ENCODE results near the gene GSK3B. TPM values are rescaled to one million over a fixed set of nuclear protein-coding genes. Genes with fewer than 3 reads are reported as not detected.

The GSK3B gene
- total RNA-seq, 1 donor from 2014 or later, result 138 TPM

- Mint-ChIP-seq H3K36me3 (ENCODE audit: unreplicated experiment) (no peaks in the 10 kb centered on the region), H3K27me3 (ENCODE audit: unreplicated experiment) (peaks cover 3% of the 10 kb centered on the region), H3K27ac (ENCODE audit: unreplicated experiment) (no peak overlapping the region), H3K9me3 (ENCODE audit: unreplicated experiment) (peaks cover 5% of the 10 kb centered on the region), H3K4me3 (ENCODE audit: unreplicated experiment) (no peak overlapping the region), H3K4me1 (ENCODE audit: low read depth, unreplicated experiment) (peaks cover 18% of the 10 kb centered on the region)
- DNase-seq, result no peak
- TF ChIP-seq, protein P1, sequence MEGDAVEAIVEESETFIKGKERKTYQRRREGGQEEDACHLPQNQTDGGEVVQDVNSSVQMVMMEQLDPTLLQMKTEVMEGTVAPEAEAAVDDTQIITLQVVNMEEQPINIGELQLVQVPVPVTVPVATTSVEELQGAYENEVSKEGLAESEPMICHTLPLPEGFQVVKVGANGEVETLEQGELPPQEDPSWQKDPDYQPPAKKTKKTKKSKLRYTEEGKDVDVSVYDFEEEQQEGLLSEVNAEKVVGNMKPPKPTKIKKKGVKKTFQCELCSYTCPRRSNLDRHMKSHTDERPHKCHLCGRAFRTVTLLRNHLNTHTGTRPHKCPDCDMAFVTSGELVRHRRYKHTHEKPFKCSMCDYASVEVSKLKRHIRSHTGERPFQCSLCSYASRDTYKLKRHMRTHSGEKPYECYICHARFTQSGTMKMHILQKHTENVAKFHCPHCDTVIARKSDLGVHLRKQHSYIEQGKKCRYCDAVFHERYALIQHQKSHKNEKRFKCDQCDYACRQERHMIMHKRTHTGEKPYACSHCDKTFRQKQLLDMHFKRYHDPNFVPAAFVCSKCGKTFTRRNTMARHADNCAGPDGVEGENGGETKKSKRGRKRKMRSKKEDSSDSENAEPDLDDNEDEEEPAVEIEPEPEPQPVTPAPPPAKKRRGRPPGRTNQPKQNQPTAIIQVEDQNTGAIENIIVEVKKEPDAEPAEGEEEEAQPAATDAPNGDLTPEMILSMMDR (IDR thresholded peaks at IDR 0.05; ENCODE audit: partially characterized antibody, unreplicated experiment), result no peak
Observed at GRCh38 chr3:120033596-120033995, 60.7 kb downstream of the GSK3B start.

GRCh38 chr3:120031561-120031960 lies 62.7 kb downstream of the GSK3B start:
- Mint-ChIP-seq H3K4me3 (ENCODE audit: unreplicated experiment) (no peak overlapping the region), H3K36me3 (ENCODE audit: unreplicated experiment) (no peaks in the 10 kb centered on the region), H3K9me3 (ENCODE audit: unreplicated experiment) (peaks cover 4% of the 10 kb centered on the region), H3K27ac (ENCODE audit: unreplicated experiment) (no peak overlapping the region), H3K4me1 (ENCODE audit: low read depth, unreplicated experiment) (peaks cover 18% of the 10 kb centered on the region), H3K27me3 (ENCODE audit: unreplicated experiment) (peaks cover 3% of the 10 kb centered on the region)
- no peak for DNase-seq
- TF ChIP-seq, protein P1 (IDR thresholded peaks at IDR 0.05; ENCODE audit: partially characterized antibody, unreplicated experiment), result no peak

- Mint-ChIP-seq H3K4me1 (ENCODE audit: low read depth, unreplicated experiment) (peaks cover 20% of the 10 kb centered on the region), H3K36me3 (ENCODE audit: unreplicated experiment) (no peaks in the 10 kb centered on the region), H3K4me3 (ENCODE audit: unreplicated experiment) (no peak overlapping the region), H3K9me3 (ENCODE audit: unreplicated experiment) (peaks cover 4% of the 10 kb centered on the region), H3K27ac (ENCODE audit: unreplicated experiment) (no peak overlapping the region), H3K27me3 (ENCODE audit: unreplicated experiment) (peaks cover 3% of the 10 kb centered on the region)
- TF ChIP-seq, protein P1 (IDR thresholded peaks at IDR 0.05; ENCODE audit: partially characterized antibody, unreplicated experiment), result no peak
- DNase-seq, result no peak
Observed at GRCh38 chr3:120029749-120030148, 64.5 kb downstream of the GSK3B start.

DNA sequence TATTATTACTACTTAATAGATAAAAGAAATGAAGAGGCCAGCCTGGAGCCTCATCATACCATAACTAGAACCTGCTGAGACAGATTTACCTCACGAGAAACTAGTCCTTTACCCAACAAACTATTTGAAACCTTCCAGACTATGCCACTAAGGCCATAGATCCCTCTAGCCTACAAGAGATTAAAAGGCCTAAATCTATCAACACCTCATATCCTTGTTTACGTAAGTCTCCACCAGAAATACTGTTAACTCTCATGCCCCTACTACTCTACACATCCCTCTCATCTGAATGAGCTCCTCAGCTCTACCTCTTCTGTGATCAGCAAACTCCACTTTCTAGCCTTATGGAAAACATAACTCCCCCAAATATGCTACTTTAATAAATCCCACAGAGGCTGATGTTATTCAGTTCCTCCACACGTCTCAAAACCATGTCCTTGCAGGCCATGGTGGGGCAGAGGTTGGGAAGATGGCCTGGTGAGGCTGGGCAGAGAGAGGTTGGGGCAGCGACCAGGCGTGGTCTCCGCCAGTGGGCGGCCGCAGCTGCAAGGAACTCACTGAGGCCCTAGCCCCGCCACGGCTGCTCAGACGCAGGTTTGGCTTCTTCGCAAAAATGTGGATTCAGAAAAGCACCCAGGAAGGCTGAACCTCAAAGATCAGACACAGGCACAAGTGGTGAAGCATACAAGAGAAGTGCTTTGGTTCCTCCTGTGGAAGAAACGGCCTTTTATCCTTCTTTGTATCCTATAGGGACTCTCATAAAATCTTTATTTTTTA lies 65.8 kb downstream of the GSK3B start:
- Mint-ChIP-seq H3K27me3 (ENCODE audit: unreplicated experiment) (peaks cover under 1% of the 10 kb centered on the region), H3K4me1 (ENCODE audit: low read depth, unreplicated experiment) (peaks cover 20% of the 10 kb centered on the region), H3K36me3 (ENCODE audit: unreplicated experiment) (no peaks in the 10 kb centered on the region), H3K27ac (ENCODE audit: unreplicated experiment) (peak overlapping the region; percentile 22), H3K4me3 (ENCODE audit: unreplicated experiment) (no peak overlapping the region), H3K9me3 (ENCODE audit: unreplicated experiment) (peaks cover 7% of the 10 kb centered on the region)
- no peak for DNase-seq
- TF ChIP-seq, protein P1 (IDR thresholded peaks at IDR 0.05; ENCODE audit: partially characterized antibody, unreplicated experiment), result no peak

DNA sequence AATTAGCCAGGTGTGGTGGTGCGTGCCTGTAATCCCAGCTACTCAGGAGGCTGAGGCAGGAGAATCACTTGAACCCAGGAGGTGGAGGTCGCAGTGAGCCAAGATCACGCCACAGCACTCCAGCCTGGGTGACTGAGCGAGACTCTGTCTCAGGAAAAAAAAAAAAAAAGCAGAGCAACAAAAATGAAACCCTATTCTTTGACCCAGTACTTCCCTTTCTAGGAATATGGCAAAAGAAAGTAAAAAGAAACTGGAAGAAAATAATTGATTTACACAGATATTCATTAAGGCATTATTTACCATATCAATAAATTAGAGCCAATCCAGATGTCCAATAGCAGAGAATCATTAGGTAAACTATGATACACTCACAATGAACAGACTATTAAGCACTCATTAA lies 67.0 kb downstream of the GSK3B start:
- no peak overlapping the region for H3K4me3 Mint-ChIP-seq (ENCODE audit: unreplicated experiment)
- TF ChIP-seq, protein P1 (IDR thresholded peaks at IDR 0.05; ENCODE audit: partially characterized antibody, unreplicated experiment), result no peak
- peaks cover 20% of the 10 kb centered on the region for H3K4me1 Mint-ChIP-seq (ENCODE audit: low read depth, unreplicated experiment)
- H3K27ac Mint-ChIP-seq (ENCODE audit: unreplicated experiment), result no peak overlapping the region
- H3K9me3 Mint-ChIP-seq (ENCODE audit: unreplicated experiment), result peaks cover 7% of the 10 kb centered on the region
- H3K36me3 Mint-ChIP-seq (ENCODE audit: unreplicated experiment), result no peaks in the 10 kb centered on the region
- no peaks in the 10 kb centered on the region for H3K27me3 Mint-ChIP-seq (ENCODE audit: unreplicated experiment)
- no peak for DNase-seq

All from glutamatergic neuron (in vitro differentiated cells).